Lower leg skin (tissue), 3 donors: ENCODE results near the gene TLR2.

Source experiments
- CTCF ChIP-seq, 3 donors: fragments of 450-650 bp; IDR thresholded peaks; one replicate each; pipeline ENCODE4 v1.5.1; 2016; ENCODE audit warnings: antibody characterized with exemption in 3 of 3, mild to moderate bottlenecking in 3 of 3, moderate library complexity in 2 of 3
- POLR2A ChIP-seq, 2 donors: fragments of 450-650 bp; IDR thresholded peaks; one replicate each; pipeline ENCODE4 v1.6.1; 2016 to 2017; ENCODE audit warnings: antibody characterized with exemption in 2 of 2, mild to moderate bottlenecking in 1 of 2, moderate library complexity in 1 of 2

GRCh38 chr4:153705743-153706468 lies 21.8 kb downstream of the TLR2 start:
- TF ChIP-seq CTCF (IDR thresholded peaks at IDR 0.05) (no peak), POLR2A (IDR thresholded peaks at IDR 0.05) (no peak)
